Esophagus muscularis mucosa (tissue), 4 donors: ENCODE measurements around the gene TMEM185B. TPM values are rescaled to one million over a fixed set of nuclear protein-coding genes. Genes with fewer than 3 reads are reported as not detected.

Experiments
- DNase-seq: peaks from one replicate; pipeline ENCODE4 v3.0.0-alpha.2; 2017; ENCODE audit errors: extremely low spot score
- H3K27ac ChIP-seq, 4 donors: fragments of 200-600 bp; sonication (generic); replicated peaks in 1 of 4; 1 replicate in 3 of 4; 2 replicates in 1 of 4; pipeline ENCODE4 v1.5.1; 2016 to 2019; ENCODE audit warnings: mild to moderate bottlenecking in 1 of 4
- H3K27me3 ChIP-seq, 4 donors: fragments of 200-600 bp; sonication (generic); one replicate each; pipeline versions ENCODE4 v1.5.1 to v1.6.0; 2016 to 2019
- H3K36me3 ChIP-seq, 4 donors: fragments of 200-600 bp; sonication (generic); one replicate each; pipeline ENCODE4 v1.5.1; 2016 to 2019
- H3K4me1 ChIP-seq, 4 donors: fragments of 200-600 bp; sonication (generic); one replicate each; pipeline ENCODE4 v1.5.1; 2016 to 2019
- H3K4me3 ChIP-seq, 4 donors: fragments of 200-600 bp; sonication (generic); 1 replicate in 2 of 4; 2 replicates in 2 of 4; pipeline ENCODE4 v1.5.1; 2016 to 2019; ENCODE audit warnings: mild to moderate bottlenecking in 4 of 4, moderate library complexity in 1 of 4
- H3K9me3 ChIP-seq, 4 donors: fragments of 200-600 bp; sonication (generic); 1 replicate in 3 of 4; 2 replicates in 1 of 4; pipeline ENCODE4 v1.5.1; 2016 to 2019
- EP300 ChIP-seq: sonication (generic); formaldehyde crosslinking; IDR thresholded peaks from one replicate; pipeline ENCODE4 v1.6.1; 2017; ENCODE audit warnings: antibody characterized with exemption
- POLR2A ChIP-seq: fragments of 450-650 bp; IDR thresholded peaks from one replicate; pipeline ENCODE4 v1.6.1; 2017; ENCODE audit warnings: antibody characterized with exemption, moderate library complexity, mild to moderate bottlenecking, low read depth
- POLR2AphosphoS5 ChIP-seq, 2 donors: sonication (generic); formaldehyde crosslinking; IDR thresholded peaks; one replicate each; pipeline ENCODE4 v1.6.1; 2017; ENCODE audit warnings: antibody characterized with exemption in 2 of 2
- WGBS: methylation state at CpG from one replicate; pipeline ENCODE4 v1.1.5; 2018; 5-methylcytosine and 5-hydroxymethylcytosine counted together
- intact Hi-C: fragments of 100-400 bp; cut with DNase I; formaldehyde crosslinking; loops from one replicate; pipeline ENCODE4 v1.15.1; 2023
- total RNA-seq, 4 donors: library from RNA; depleted of rRNA; stranded (reverse); fragments of >200 nt; gene quantifications; one replicate each; pipeline versions ENCODE4 v1.1.0 to v1.2.1, GENCODE V29; 2016
- TF ChIP-seq, protein P1 (sequence below), 3 experiments: fragments of 200-600 bp in 2 of 3; fragments of 450-650 bp in 1 of 3; sonication (generic) in 2 of 3; IDR thresholded peaks; one replicate each; pipeline ENCODE4 v1.5.1; 2017 to 2019; ENCODE audit warnings: antibody characterized with exemption in 3 of 3, mild to moderate bottlenecking in 2 of 3, moderate library complexity in 1 of 3

Gene TMEM185B
- total RNA-seq, 4 donors from 2014 or later = 21.6 to 33.8 (median 31.9) TPM

DNA sequence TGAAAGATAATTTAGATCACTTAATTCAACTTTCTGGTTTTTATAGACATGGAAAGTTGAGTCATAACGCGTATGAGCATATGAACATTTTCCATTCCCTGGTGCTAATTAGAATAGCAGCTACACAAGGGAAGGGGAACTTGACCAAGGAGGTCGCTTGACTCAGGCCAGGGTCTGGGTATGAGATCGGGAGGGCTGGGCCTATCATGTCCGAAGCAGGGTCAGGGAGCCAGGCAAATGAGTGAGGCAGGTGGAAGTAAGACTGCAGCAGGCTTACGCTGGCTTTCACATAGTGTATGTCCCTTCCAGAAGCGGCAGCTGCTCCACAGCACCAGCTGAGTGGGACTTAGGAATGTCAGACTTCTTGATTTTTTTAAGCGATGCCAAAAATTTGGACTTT, 44.1 kb upstream of the TMEM185B start:
- Histone ChIP-seq H3K27ac (no peak overlapping the region), H3K9me3 (no peaks in the 10 kb centered on the region), H3K4me1 (peaks cover 0 to 13% (median 7%) of the 10 kb centered on the region in 4 donors), H3K4me3 (no peak overlapping the region), H3K27me3 (no peaks in the 10 kb centered on the region), H3K36me3 (no peaks in the 10 kb centered on the region)
- intact Hi-C loops = no loop called here
- TF ChIP-seq POLR2AphosphoS5 (IDR thresholded peaks at IDR 0.05) (no peak), POLR2A (no peak), EP300 (no peak)
- TF ChIP-seq, protein P1, sequence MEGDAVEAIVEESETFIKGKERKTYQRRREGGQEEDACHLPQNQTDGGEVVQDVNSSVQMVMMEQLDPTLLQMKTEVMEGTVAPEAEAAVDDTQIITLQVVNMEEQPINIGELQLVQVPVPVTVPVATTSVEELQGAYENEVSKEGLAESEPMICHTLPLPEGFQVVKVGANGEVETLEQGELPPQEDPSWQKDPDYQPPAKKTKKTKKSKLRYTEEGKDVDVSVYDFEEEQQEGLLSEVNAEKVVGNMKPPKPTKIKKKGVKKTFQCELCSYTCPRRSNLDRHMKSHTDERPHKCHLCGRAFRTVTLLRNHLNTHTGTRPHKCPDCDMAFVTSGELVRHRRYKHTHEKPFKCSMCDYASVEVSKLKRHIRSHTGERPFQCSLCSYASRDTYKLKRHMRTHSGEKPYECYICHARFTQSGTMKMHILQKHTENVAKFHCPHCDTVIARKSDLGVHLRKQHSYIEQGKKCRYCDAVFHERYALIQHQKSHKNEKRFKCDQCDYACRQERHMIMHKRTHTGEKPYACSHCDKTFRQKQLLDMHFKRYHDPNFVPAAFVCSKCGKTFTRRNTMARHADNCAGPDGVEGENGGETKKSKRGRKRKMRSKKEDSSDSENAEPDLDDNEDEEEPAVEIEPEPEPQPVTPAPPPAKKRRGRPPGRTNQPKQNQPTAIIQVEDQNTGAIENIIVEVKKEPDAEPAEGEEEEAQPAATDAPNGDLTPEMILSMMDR (IDR thresholded peaks at IDR 0.05) = no peak
- DNase-seq = no peak
- WGBS = 92% methylated on average over 8 of the region's 8 CpGs

DNA sequence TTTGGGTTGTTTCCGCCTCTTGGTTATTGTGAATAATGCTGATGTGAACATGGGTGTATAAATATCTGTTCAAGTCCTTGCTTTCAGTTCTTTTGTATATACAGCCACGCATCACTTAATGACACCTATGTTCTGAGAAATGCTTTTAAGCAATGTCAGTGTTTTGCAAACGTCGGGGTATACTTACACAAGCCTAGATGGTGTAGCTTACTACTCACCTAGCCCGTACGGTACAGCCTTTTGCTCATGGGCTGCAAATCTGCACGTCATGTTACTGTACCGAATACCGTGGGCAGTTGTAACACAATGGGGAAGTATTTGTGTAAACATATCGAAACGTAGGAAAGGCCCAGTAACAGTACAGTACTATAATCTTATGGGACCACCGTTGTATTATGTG, 41.8 kb upstream of the TMEM185B start:
- Histone ChIP-seq H3K9me3 (peaks cover 0 to 5% (median 0%) of the 10 kb centered on the region in 4 donors), H3K36me3 (no peaks in the 10 kb centered on the region), H3K4me1 (peaks cover 6 to 26% (median 9%) of the 10 kb centered on the region in 4 donors), H3K4me3 (no peak overlapping the region), H3K27me3 (no peaks in the 10 kb centered on the region), H3K27ac (no peak overlapping the region)
- intact Hi-C loops = no loop called here
- DNase-seq = no peak
- 80% methylated on average over 12 of the region's 12 CpGs for WGBS
- no peak for TF ChIP-seq POLR2A
- TF ChIP-seq, protein P1 (IDR thresholded peaks at IDR 0.05) = no peak
- no peak for TF ChIP-seq POLR2AphosphoS5 (IDR thresholded peaks at IDR 0.05)
- no peak for TF ChIP-seq EP300

DNA sequence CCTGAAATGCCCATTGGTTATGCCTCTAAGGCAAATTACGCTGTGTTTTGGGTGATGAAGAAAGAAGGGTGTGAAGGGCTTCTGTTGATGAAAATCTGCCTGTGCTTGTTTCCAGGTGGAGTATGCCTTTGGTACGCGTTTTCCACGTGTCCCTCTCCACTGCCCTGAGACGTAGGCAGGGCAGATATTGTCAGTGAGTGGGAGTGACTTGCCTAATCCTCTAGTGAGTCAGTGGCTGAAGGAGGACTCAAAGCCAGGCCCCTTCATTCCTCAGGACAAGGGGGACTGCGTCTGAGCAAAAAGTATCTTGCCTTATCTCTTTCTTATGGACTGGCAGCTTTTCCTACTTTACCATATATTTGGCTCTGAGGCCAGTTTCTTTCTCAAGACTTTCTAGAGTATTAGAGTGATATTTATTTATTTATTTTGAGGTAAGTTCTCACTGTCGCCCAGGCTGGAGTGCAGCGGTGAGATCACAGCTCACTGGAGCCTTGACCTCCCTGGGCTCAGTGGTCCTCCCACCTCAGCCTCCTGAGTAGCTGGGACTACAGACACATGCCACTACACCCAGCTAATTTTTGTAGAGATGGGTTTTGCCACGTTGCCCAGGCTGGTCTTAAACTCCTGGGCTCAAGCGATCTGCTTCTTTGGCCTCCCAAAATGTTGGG, 39.7 kb upstream of the TMEM185B start:
- Histone ChIP-seq H3K27me3 (no peaks in the 10 kb centered on the region), H3K4me3 (no peak overlapping the region), H3K4me1 (peaks cover 0 to 28% (median 14%) of the 10 kb centered on the region in 4 donors), H3K27ac (no peak overlapping the region), H3K36me3 (no peaks in the 10 kb centered on the region), H3K9me3 (peaks cover 0 to 5% (median 0%) of the 10 kb centered on the region in 4 donors)
- intact Hi-C loops = no loop called here
- DNase-seq = no peak
- TF ChIP-seq POLR2A (no peak), EP300 (no peak), POLR2AphosphoS5 (IDR thresholded peaks at IDR 0.05) (no peak)
- TF ChIP-seq, protein P1 (IDR thresholded peaks at IDR 0.05) = no peak
- WGBS = 90% methylated on average over 10 of the region's 10 CpGs

GRCh38 chr2:120262150-120262549, 39.0 kb upstream of the TMEM185B start:
- intact Hi-C loops = no loop called here
- WGBS = 72% methylated on average over 2 of the region's 2 CpGs
- no peaks in the 10 kb centered on the region for H3K36me3 ChIP-seq
- no peaks in the 10 kb centered on the region for H3K27me3 ChIP-seq
- no peak for DNase-seq
- H3K4me3 ChIP-seq = no peak overlapping the region
- TF ChIP-seq POLR2A = no peak
- TF ChIP-seq EP300 = no peak
- TF ChIP-seq, protein P1 (IDR thresholded peaks at IDR 0.05) = no peak
- no peak for TF ChIP-seq POLR2AphosphoS5 (IDR thresholded peaks at IDR 0.05)
- peaks cover 7 to 36% (median 20%) of the 10 kb centered on the region in 4 donors for H3K4me1 ChIP-seq
- no peak overlapping the region for H3K27ac ChIP-seq
- H3K9me3 ChIP-seq = peaks cover 0 to 5% (median 0%) of the 10 kb centered on the region in 4 donors
